HEK293 (cell line): ENCODE results near the gene PRLR.

Experiments
- CTCF ChIA-PET: fragments of 350-600 bp; formaldehyde crosslinking; extraction: SDS; loops from one replicate; lab custom pipeline; 2021; ENCODE audit warnings: antibody characterized with exemption; lab: Yijun Ruan, JAX
- POLR2A ChIA-PET: fragments of 300-600 bp; formaldehyde crosslinking; extraction: SDS; loops from one replicate; lab custom pipeline; 2020; ENCODE audit warnings: antibody characterized with exemption, inconsistent platforms; lab: Yijun Ruan, JAX
- H3K27ac ChIP-seq: fragments of 200-500 bp; sonication (Bioruptor generic); 2 replicates; pipeline ENCODE4 v1.5.1; 2014; ENCODE audit warnings: low read depth, low read length, control low read depth, inconsistent platforms; ENCODE audit errors: extremely low read depth
- H3K36me3 ChIP-seq, 2 experiments: fragments of 200-500 bp in 1 of 2; sonication (Bioruptor generic) in 1 of 2; 1 replicate in 1 of 2; 2 replicates in 1 of 2; pipeline ENCODE4 v1.5.1; 2014 to 2017; ENCODE audit warnings: inconsistent platforms in 2 of 2, low read length in 2 of 2; ENCODE audit not compliant: control insufficient read depth in 2 of 2, insufficient read depth in 1 of 2
- H3K4me1 ChIP-seq: fragments of 200-500 bp; sonication (Bioruptor generic); 2 replicates; pipeline ENCODE4 v1.5.1; 2014; ENCODE audit warnings: mild to moderate bottlenecking, low read length, inconsistent platforms; ENCODE audit not compliant: control insufficient read depth, insufficient read depth
- H3K4me3 ChIP-seq: 2 replicates; pipeline ENCODE4 v1.5.1; 2011; ENCODE audit warnings: low read depth, mild to moderate bottlenecking, control low read depth, low read length, moderate library complexity
- H3K9me3 ChIP-seq: fragments of 200-500 bp; sonication (Bioruptor generic); 2 replicates; pipeline ENCODE4 v1.5.1; 2014; ENCODE audit warnings: low read depth, low read length, inconsistent platforms; ENCODE audit not compliant: control insufficient read depth, insufficient read depth
- EGR2 ChIP-seq: fragments of 450-650 bp; formaldehyde crosslinking; IDR thresholded peaks from 2 replicates; pipeline ENCODE4 v1.5.1; 2016; ENCODE audit warnings: low read depth, missing biosample characterization, missing genetic modification characterization
- FEZF1 ChIP-seq: fragments of 450-650 bp; formaldehyde crosslinking; IDR thresholded peaks from 2 replicates; pipeline ENCODE4 v1.5.1; 2016; ENCODE audit warnings: missing biosample characterization, missing genetic modification characterization
- KLF7 ChIP-seq: fragments of 450-650 bp; formaldehyde crosslinking; IDR thresholded peaks from 2 replicates; pipeline ENCODE4 v1.5.1; 2016; ENCODE audit warnings: missing biosample characterization, missing genetic modification characterization, borderline replicate concordance
- SETDB1 ChIP-seq: IDR thresholded peaks from one replicate; pipeline ENCODE4 v1.6.1; 2017; ENCODE audit warnings: mild to moderate bottlenecking, low read length, moderate library complexity, mixed read lengths; ENCODE audit not compliant: insufficient read length
- WT1 ChIP-seq: fragments of 450-650 bp; formaldehyde crosslinking; IDR thresholded peaks from 2 replicates; pipeline ENCODE4 v1.5.1; 2016; ENCODE audit warnings: missing biosample characterization, missing genetic modification characterization
- YY2 ChIP-seq: fragments of 450-650 bp; formaldehyde crosslinking; IDR thresholded peaks from 2 replicates; pipeline ENCODE4 v1.5.1; 2016; ENCODE audit warnings: missing biosample characterization, missing genetic modification characterization
- ZBTB20 ChIP-seq: fragments of 450-650 bp; formaldehyde crosslinking; IDR thresholded peaks from 2 replicates; pipeline ENCODE4 v1.5.1; 2016; ENCODE audit warnings: missing biosample characterization, missing genetic modification characterization
- ZNF184 ChIP-seq: fragments of 450-650 bp; IDR thresholded peaks from 2 replicates; pipeline ENCODE4 v1.5.1; 2018; ENCODE audit warnings: missing biosample characterization, mild to moderate bottlenecking, missing genetic modification characterization
- ZNF202 ChIP-seq: fragments of 450-650 bp; formaldehyde crosslinking; IDR thresholded peaks from 2 replicates; pipeline ENCODE4 v1.5.1; 2016; ENCODE audit warnings: missing biosample characterization, missing genetic modification characterization, borderline replicate concordance
- ZNF223 ChIP-seq: fragments of 450-650 bp; formaldehyde crosslinking; IDR thresholded peaks from 2 replicates; pipeline ENCODE4 v1.5.1; 2016; ENCODE audit warnings: missing biosample characterization, missing genetic modification characterization
- ZNF24 ChIP-seq: fragments of 450-650 bp; formaldehyde crosslinking; IDR thresholded peaks from 2 replicates; pipeline ENCODE4 v1.5.1; 2016; ENCODE audit warnings: missing biosample characterization, missing genetic modification characterization
- ZNF394 ChIP-seq: fragments of 450-650 bp; formaldehyde crosslinking; IDR thresholded peaks from 2 replicates; pipeline ENCODE4 v1.5.1; 2016; ENCODE audit warnings: missing biosample characterization, missing genetic modification characterization, mild to moderate bottlenecking, moderate library complexity, borderline replicate concordance
- ZNF423 ChIP-seq: fragments of 450-650 bp; formaldehyde crosslinking; IDR thresholded peaks from 2 replicates; pipeline ENCODE4 v1.5.1; 2016; ENCODE audit warnings: missing biosample characterization, missing genetic modification characterization
- ZNF501 ChIP-seq: fragments of 450-650 bp; formaldehyde crosslinking; IDR thresholded peaks from 2 replicates; pipeline ENCODE4 v1.5.1; 2016; ENCODE audit warnings: missing biosample characterization, missing genetic modification characterization
- ZNF555 ChIP-seq: fragments of 450-650 bp; formaldehyde crosslinking; conservative IDR thresholded peaks from 2 replicates; pipeline ENCODE4 v1.5.1; 2017; ENCODE audit warnings: missing biosample characterization, mild to moderate bottlenecking, missing genetic modification characterization, inconsistent platforms
- ZNF560 ChIP-seq: fragments of 450-650 bp; formaldehyde crosslinking; IDR thresholded peaks from 2 replicates; pipeline ENCODE4 v1.5.1; 2017; ENCODE audit warnings: missing biosample characterization, missing genetic modification characterization, borderline replicate concordance
- ZNF596 ChIP-seq: fragments of 450-650 bp; IDR thresholded peaks from 2 replicates; pipeline ENCODE4 v1.5.0; 2018; ENCODE audit warnings: missing biosample characterization, mild to moderate bottlenecking, missing genetic modification characterization, moderate library complexity
- ZNF621 ChIP-seq: fragments of 450-650 bp; formaldehyde crosslinking; IDR thresholded peaks from 2 replicates; pipeline ENCODE4 v1.5.1; 2017; ENCODE audit warnings: missing biosample characterization, missing genetic modification characterization
- ZNF658 ChIP-seq: fragments of 450-650 bp; formaldehyde crosslinking; IDR thresholded peaks from 2 replicates; pipeline ENCODE4; 2016; ENCODE audit warnings: missing biosample characterization, missing genetic modification characterization
- ZNF791 ChIP-seq: fragments of 450-650 bp; formaldehyde crosslinking; IDR thresholded peaks from 2 replicates; pipeline ENCODE4 v1.5.1; 2016; ENCODE audit warnings: missing biosample characterization, missing genetic modification characterization
- ZSCAN16 ChIP-seq: fragments of 450-650 bp; formaldehyde crosslinking; IDR thresholded peaks from 2 replicates; pipeline ENCODE4 v1.5.1; 2016; ENCODE audit warnings: missing biosample characterization, missing genetic modification characterization
- TF ChIP-seq, protein P1 (sequence below): fragments of 450-650 bp; formaldehyde crosslinking; IDR thresholded peaks from 2 replicates; pipeline ENCODE4 v1.5.1; 2016; ENCODE audit warnings: missing biosample characterization, missing genetic modification characterization, low read depth
- TF ChIP-seq, protein P2 (sequence below): fragments of 450-650 bp; formaldehyde crosslinking; IDR thresholded peaks from 2 replicates; pipeline ENCODE4 v1.5.1; 2016; ENCODE audit warnings: missing biosample characterization, missing genetic modification characterization
- TF ChIP-seq, protein P3 (sequence below): fragments of 450-650 bp; formaldehyde crosslinking; IDR thresholded peaks from 2 replicates; pipeline ENCODE4 v1.5.1; 2016; ENCODE audit warnings: missing biosample characterization, missing genetic modification characterization, borderline replicate concordance

The PRLR gene

DNA sequence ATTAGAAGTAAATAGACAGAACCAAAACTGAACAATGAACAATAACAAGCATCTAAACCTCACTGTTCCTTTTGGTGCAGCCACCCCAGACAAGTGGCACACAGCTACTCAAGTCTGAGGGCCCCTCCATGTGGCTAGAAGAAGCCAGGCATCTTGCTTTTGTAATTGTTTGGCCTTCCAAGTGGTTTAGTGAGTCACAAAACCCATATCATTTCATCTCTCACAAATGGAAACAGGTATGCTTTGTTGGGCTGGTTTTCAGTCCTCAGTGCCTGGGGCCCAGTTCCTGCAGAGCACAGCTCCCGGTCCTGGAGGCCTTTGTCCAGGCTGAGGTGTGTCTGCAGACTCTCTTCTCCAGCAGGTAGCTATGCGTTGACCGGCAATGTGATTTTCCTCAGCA is 16.7 kb downstream of the PRLR start:
- ChIA-PET POLR2A (no interaction called here), CTCF (interaction anchor here (0.5 to 2.3 kb wide), 7 partner anchors 10 to 627 kb away, joined by 3 to 10 read pairs (median 4); no protein-coding TSS in a partner anchor)
- no peaks in the 10 kb centered on the region for H3K4me1 ChIP-seq
- no peak for TF ChIP-seq ZNF791
- H3K4me3 ChIP-seq, result no peak overlapping the region
- no peak overlapping the region for H3K27ac ChIP-seq
- no peaks in the 10 kb centered on the region for H3K9me3 ChIP-seq
- no peaks in the 10 kb centered on the region for H3K36me3 ChIP-seq

DNA sequence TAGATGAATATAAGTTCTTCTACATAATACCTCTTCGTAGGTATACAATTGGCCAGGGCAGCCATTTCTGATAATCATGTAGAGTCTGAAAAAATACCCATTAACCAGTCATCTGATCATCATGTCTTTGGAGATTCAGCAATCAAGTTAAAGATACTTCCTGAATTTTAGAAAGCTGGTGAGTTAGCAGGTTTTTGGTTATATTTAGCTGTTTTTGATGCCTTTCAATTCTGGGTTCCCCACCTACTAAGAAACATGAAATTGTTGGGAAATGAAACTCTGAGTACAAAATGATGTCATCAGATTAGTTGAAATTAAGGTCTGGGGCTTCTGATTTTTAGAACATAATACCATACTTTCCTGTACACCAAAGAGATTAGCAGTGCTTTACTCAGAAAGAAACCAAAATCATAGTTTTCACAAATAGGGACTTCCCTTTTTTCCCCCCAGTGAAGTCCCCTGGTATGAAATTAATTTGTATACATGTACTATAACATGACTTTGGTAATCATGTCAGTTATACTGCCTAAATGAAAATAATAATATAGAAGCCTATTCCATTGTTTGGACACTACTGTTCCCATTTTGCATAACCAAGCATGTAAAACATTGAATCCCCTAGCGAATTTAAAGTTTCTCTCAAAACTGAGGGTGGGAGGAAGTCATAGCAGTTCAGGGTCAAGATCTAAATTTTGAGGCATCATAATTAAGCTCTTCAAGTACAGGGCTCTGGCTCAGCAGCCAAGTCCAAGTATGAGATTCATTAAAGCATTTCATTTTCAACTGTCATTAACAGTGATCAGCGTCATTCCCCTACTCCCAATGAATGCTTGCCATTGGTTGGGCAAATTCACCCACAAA is 17.9 kb downstream of the PRLR start:
- no peaks in the 10 kb centered on the region for H3K9me3 ChIP-seq
- ChIA-PET POLR2A (no interaction called here), CTCF (interaction anchor here (1.7 to 2.3 kb wide), 2 partner anchors 9 to 11 kb away, joined by 4 to 10 read pairs; no protein-coding TSS in a partner anchor)
- H3K36me3 ChIP-seq, result no peaks in the 10 kb centered on the region
- TF ChIP-seq SETDB1, result no peak
- TF ChIP-seq, protein P1, sequence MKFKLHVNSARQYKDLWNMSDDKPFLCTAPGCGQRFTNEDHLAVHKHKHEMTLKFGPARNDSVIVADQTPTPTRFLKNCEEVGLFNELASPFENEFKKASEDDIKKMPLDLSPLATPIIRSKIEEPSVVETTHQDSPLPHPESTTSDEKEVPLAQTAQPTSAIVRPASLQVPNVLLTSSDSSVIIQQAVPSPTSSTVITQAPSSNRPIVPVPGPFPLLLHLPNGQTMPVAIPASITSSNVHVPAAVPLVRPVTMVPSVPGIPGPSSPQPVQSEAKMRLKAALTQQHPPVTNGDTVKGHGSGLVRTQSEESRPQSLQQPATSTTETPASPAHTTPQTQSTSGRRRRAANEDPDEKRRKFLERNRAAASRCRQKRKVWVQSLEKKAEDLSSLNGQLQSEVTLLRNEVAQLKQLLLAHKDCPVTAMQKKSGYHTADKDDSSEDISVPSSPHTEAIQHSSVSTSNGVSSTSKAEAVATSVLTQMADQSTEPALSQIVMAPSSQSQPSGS (tag by site-specific recombination), result peak; percentile 35; the same call in 1 of the 2 replicates
- TF ChIP-seq, all 188 proteins: peak for 1
- Histone ChIP-seq H3K4me1 (no peaks in the 10 kb centered on the region), H3K4me3 (no peak overlapping the region), H3K27ac (no peak overlapping the region)

DNA sequence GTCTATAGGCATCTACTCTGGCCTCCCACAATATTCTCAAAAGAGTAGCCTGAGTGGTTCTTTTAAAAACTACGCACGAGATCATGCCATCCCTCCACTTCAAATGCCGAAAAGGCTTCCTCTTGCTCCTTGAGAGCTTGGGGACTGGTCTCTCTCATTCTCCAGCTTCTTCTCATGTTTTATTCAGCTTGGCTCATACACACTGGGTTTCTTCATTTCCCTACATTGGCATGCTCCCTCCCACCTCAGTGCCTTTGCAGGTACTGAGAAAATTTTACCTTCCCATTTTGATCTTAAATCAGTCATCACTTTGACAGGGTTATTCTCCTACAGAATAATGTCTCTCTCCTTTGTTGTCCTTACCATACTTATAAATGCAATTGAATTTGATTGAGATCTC is 20.4 kb downstream of the PRLR start:
- no peak overlapping the region for H3K4me3 ChIP-seq
- no peaks in the 10 kb centered on the region for H3K9me3 ChIP-seq
- ChIA-PET CTCF (interaction anchor here (0.6 kb wide), 2 partner anchors 27 to 424 kb away, joined by 3 read pairs; no protein-coding TSS in a partner anchor), POLR2A (no interaction called here)
- TF ChIP-seq ZNF394 (tag by site-specific recombination) (no peak), KLF7 (tag by site-specific recombination) (no peak), ZNF555 (tag by site-specific recombination) (no peak), ZNF423 (no peak)
- H3K27ac ChIP-seq, result no peak overlapping the region
- H3K36me3 ChIP-seq, result no peaks in the 10 kb centered on the region
- no peaks in the 10 kb centered on the region for H3K4me1 ChIP-seq

DNA sequence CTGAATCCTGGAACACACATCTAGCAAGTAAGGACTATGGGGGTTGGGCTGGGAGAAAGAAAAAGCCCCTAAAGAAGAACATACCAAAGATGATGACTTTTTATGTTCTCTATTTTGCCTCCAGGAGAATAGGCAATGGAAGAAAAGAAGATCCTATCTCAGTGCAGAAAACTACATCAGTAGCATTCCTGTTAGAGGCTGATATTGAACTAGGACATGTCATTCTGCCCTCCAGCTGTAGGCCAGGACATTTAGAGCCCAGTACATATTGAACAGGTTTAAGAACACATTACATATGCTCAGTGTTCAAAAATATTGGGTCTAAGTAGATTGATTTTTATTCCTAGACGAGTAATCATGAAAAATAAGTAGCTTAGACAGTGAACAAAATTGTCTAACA is 24.7 kb downstream of the PRLR start:
- H3K4me3 ChIP-seq, result no peak overlapping the region
- POLR2A ChIA-PET, result no interaction called here
- no peaks in the 10 kb centered on the region for H3K4me1 ChIP-seq
- no peaks in the 10 kb centered on the region for H3K9me3 ChIP-seq
- H3K27ac ChIP-seq, result no peak overlapping the region
- CTCF ChIA-PET, result no interaction called here
- no peaks in the 10 kb centered on the region for H3K36me3 ChIP-seq
- TF ChIP-seq, protein P2, sequence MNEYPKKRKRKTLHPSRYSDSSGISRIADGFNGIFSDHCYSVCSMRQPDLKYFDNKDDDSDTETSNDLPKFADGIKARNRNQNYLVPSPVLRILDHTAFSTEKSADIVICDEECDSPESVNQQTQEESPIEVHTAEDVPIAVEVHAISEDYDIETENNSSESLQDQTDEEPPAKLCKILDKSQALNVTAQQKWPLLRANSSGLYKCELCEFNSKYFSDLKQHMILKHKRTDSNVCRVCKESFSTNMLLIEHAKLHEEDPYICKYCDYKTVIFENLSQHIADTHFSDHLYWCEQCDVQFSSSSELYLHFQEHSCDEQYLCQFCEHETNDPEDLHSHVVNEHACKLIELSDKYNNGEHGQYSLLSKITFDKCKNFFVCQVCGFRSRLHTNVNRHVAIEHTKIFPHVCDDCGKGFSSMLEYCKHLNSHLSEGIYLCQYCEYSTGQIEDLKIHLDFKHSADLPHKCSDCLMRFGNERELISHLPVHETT (tag by site-specific recombination), result no peak
- TF ChIP-seq FEZF1 (tag by site-specific recombination), result no peak
- no peak for TF ChIP-seq ZNF501 (tag by site-specific recombination)
- TF ChIP-seq KLF7 (tag by site-specific recombination), result no peak
- TF ChIP-seq ZBTB20 (tag by site-specific recombination), result no peak
- TF ChIP-seq ZNF560 (tag by site-specific recombination), result no peak
- no peak for TF ChIP-seq ZNF596 (tag by site-specific recombination)
- TF ChIP-seq ZNF658 (tag by site-specific recombination), result no peak
- no peak for TF ChIP-seq ZNF223
- no peak for TF ChIP-seq ZSCAN16 (tag by site-specific recombination)
- TF ChIP-seq ZNF423, result no peak
- TF ChIP-seq ZNF24 (tag by site-specific recombination), result no peak
- TF ChIP-seq ZNF184 (tag by site-specific recombination), result no peak
- TF ChIP-seq ZNF202 (tag by site-specific recombination), result no peak
- TF ChIP-seq EGR2 (tag by site-specific recombination), result no peak
- TF ChIP-seq, protein P3, sequence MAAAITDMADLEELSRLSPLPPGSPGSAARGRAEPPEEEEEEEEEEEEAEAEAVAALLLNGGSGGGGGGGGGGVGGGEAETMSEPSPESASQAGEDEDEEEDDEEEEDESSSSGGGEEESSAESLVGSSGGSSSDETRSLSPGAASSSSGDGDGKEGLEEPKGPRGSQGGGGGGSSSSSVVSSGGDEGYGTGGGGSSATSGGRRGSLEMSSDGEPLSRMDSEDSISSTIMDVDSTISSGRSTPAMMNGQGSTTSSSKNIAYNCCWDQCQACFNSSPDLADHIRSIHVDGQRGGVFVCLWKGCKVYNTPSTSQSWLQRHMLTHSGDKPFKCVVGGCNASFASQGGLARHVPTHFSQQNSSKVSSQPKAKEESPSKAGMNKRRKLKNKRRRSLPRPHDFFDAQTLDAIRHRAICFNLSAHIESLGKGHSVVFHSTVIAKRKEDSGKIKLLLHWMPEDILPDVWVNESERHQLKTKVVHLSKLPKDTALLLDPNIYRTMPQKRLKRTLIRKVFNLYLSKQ (tag by site-specific recombination), result no peak
- no peak for TF ChIP-seq YY2
- no peak for TF ChIP-seq ZNF621 (tag by site-specific recombination)
- TF ChIP-seq WT1 (tag by site-specific recombination), result no peak
